Measurements from ENCODE around the gene SLC4A4.

DNA sequence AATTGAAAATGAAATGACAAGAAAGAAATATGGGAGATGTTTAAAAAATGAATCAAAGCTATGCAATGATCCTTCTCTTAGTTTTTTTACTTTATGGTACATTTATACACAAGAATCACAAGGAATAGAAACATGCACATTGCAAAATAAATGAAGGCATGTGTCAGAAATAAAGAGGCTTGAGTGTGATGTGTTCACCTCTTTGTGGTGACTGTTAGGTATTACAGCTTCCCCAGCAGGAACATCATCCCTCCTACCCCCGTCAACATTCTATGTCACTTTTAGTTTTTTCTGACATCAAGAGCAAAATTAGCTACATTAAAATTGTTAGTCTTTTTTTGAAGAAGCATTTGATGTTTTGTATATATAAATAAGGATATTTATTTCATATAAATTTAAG lies 214.8 kb downstream of the SLC4A4 start:
- no peak for TF ChIP-seq FOXM1 (IDR thresholded peaks at IDR 0.05; ENCODE audit: borderline replicate concordance)
- no peak for TF ChIP-seq LEF1 (IDR thresholded peaks at IDR 0.05; ENCODE audit: borderline replicate concordance)
- no peak for TF ChIP-seq ARNT (IDR thresholded peaks at IDR 0.05)
- no peak for TF ChIP-seq CTBP1 (IDR thresholded peaks at IDR 0.05; ENCODE audit: borderline replicate concordance)
- no peak for TF ChIP-seq SP1 (IDR thresholded peaks at IDR 0.05)

Measured in HEK293T (cell line).